ENCODE measurements around the gene ABI3BP.

Gene ABI3BP

GRCh38 chr3:100754563-100755334 is 238.5 kb downstream of the ABI3BP start:
- TF ChIP-seq CTCF (IDR thresholded peaks at IDR 0.05; ENCODE audit: control insufficient read depth, extremely low read depth, insufficient read depth): no peak
- no peak for DNase-seq (ENCODE audit: low read depth)
- H3K4me3 ChIP-seq (ENCODE audit: low read depth, low read length): no peak overlapping the region

DNA sequence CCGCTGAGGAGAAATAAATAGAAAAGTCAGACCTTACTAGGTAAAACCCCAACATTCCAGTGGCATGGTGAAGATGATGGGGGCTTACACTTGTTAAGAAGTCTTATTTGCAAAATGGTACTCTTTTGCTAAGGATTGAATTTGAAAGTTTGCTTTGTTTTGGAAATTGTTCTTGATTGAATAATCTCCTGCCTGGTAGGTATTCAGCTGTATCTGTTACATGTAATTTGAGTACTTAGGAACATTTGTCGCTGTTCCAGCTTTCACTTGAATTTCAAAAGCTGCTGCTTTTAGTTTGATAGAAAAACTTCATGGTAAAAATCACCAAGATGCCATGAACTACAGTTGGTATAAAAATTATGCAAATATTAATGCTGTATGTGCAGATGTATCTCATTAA is 239.4 kb downstream of the ABI3BP start:
- no peak overlapping the region for H3K4me3 ChIP-seq (ENCODE audit: low read depth, low read length)
- TF ChIP-seq CTCF (IDR thresholded peaks at IDR 0.05; ENCODE audit: control insufficient read depth, extremely low read depth, insufficient read depth): no peak
- no peak for DNase-seq (ENCODE audit: low read depth)

GRCh38 chr3:100748967-100749366 is 244.3 kb downstream of the ABI3BP start:
- no peak for DNase-seq (ENCODE audit: low read depth)
- TF ChIP-seq CTCF (IDR thresholded peaks at IDR 0.05; ENCODE audit: control insufficient read depth, extremely low read depth, insufficient read depth): no peak
- H3K4me3 ChIP-seq (ENCODE audit: low read depth, low read length): no peak overlapping the region

DNA sequence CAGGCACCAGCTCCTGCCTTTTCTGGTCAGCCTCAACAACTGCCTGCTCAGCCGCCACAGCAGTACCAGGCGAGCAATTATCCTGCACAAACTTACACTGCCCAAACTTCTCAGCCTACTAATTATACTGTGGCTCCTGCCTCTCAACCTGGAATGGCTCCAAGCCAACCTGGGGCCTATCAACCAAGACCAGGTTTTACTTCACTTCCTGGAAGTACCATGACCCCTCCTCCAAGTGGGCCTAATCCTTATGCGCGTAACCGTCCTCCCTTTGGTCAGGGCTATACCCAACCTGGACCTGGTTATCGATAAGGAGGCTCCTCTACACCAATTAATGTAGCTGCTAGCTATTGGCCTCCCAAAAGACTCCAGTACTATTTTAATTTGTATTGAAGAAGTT is 245.0 kb downstream of the ABI3BP start:
- no peak for DNase-seq (ENCODE audit: low read depth)
- no peak for TF ChIP-seq CTCF (IDR thresholded peaks at IDR 0.05; ENCODE audit: control insufficient read depth, extremely low read depth, insufficient read depth)
- no peak overlapping the region for H3K4me3 ChIP-seq (ENCODE audit: low read depth, low read length)

- no peak for DNase-seq (ENCODE audit: low read depth)
- no peak overlapping the region for H3K4me3 ChIP-seq (ENCODE audit: low read depth, low read length)
- no peak for TF ChIP-seq CTCF (IDR thresholded peaks at IDR 0.05; ENCODE audit: control insufficient read depth, extremely low read depth, insufficient read depth)
Measured at GRCh38 chr3:100746092-100746491, 247.1 kb downstream of the ABI3BP start.

DNA sequence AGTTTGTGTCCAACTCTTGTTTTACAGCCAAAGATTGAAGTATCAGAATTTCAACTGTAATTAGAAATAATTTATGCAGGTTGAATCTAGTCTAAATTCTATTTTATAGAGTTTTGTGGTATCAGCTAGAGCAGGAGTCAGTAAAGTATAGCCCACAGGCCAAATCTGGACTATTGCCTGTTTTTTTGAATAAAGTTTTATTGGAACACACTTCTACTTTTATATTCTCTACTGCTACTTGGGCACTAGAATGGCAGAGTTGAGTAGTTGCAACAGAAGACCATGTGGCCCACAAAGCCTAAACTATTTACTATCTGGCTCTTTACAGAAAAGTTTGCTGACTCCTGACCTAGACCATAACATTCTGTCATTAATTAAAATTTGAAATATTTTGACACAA is 247.6 kb downstream of the ABI3BP start:
- no peak for TF ChIP-seq CTCF (IDR thresholded peaks at IDR 0.05; ENCODE audit: control insufficient read depth, extremely low read depth, insufficient read depth)

DNA sequence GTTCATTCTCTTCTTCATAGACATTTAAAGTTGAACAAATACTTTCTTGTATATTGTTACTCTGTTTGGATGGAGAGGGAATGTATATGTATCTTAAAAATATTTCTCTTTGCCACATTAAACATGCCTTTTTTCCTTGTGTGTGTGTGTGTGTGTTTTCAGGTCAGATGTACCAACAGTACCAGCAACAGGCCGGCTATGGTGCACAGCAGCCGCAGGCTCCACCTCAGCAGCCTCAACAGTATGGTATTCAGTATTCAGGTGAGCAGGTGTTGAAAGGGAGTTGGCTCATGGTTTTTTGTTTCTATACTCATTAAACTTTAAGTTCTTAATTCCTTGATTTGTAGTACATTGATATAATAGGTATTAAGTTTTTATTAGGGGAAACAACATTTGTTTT is 248.6 kb downstream of the ABI3BP start:
- no peak for DNase-seq (ENCODE audit: low read depth)
- H3K4me3 ChIP-seq (ENCODE audit: low read depth, low read length): no peak overlapping the region
- TF ChIP-seq CTCF (IDR thresholded peaks at IDR 0.05; ENCODE audit: control insufficient read depth, extremely low read depth, insufficient read depth): no peak

More for the DNA sequence above, 247.6 kb downstream of the ABI3BP start:
- no peak overlapping the region for H3K4me3 ChIP-seq (ENCODE audit: low read depth, low read length)
- DNase-seq (ENCODE audit: low read depth): no peak
